HCT116 (cell line): ENCODE results near the gene C2orf76. TPM values are rescaled to one million over a fixed set of nuclear protein-coding genes. Genes with fewer than 3 reads are reported as not detected.

Experiments used
- ATAC-seq: fragments of 200-7000 bp; cut with Tn5 transposase; 2 replicates; pipeline ENCODE4 v1.9.1; 2020; ENCODE audit warnings: mild to moderate bottlenecking, moderate library complexity
- BruUV-seq: library from RNA; stranded (reverse); fragments of 400-500 nt; replicated peaks from 2 replicates; lab custom pipeline; 2021; lab: Mats Ljungman, UMichigan
- CTCF ChIA-PET: fragments of 300-600 bp; sonication (Branson Sonifier 250); formaldehyde crosslinking; loops from one replicate; lab custom pipeline; 2021; ENCODE audit warnings: antibody characterized with exemption; lab: Charles Lee
- POLR2A ChIA-PET: fragments of 300-600, 350-600 bp; sonication (Branson Sonifier 250); formaldehyde crosslinking; loops from one replicate; lab custom pipeline; 2021; ENCODE audit warnings: antibody characterized with exemption; lab: Charles Lee
- RAD21 ChIA-PET, 2 experiments: fragments of 300-600 bp; sonication (Branson Sonifier 250); formaldehyde crosslinking; loops; one replicate each; lab custom pipeline; 2023; ENCODE audit warnings: low total read pairs in 2 of 2; ENCODE audit not compliant: uncharacterized antibody in 2 of 2, unreplicated experiment in 2 of 2, low non-redundant PET in 1 of 2; lab: Charles Lee
- DNase-seq: peaks from one replicate; pipeline ENCODE4 v3.0.0-alpha.2; 2010; ENCODE audit warnings: low read depth, low spot score
- H2AFZ ChIP-seq: fragments of 200-600 bp; shearing (Covaris generic), sonication (generic); 2 replicates; pipeline ENCODE4 v1.6.1; 2017; ENCODE audit warnings: low read depth, mixed run types, mixed read lengths, antibody characterized with exemption, low read length; ENCODE audit not compliant: poor library complexity, severe bottlenecking
- H3K27ac ChIP-seq: 2 replicates; pipeline ENCODE4 v1.5.1; 2012; ENCODE audit warnings: low read depth, low read length
- H3K27me3 ChIP-seq: fragments of 200-600 bp; sonication (generic); 2 replicates; pipeline ENCODE4 v1.6.1; 2016; ENCODE audit warnings: mixed run types, low read length, mixed read lengths; ENCODE audit not compliant: insufficient read depth
- H3K36me3 ChIP-seq, 2 experiments: fragments of 200-500 bp in 1 of 2; fragments of 200-600 bp in 1 of 2; sonication (Bioruptor generic) in 1 of 2; sonication (generic) in 1 of 2; 2 replicates each; pipeline versions ENCODE4 v1.5.1 to v1.6.1; 2014 to 2016; ENCODE audit warnings: low read length in 2 of 2, inconsistent platforms in 1 of 2, mixed read lengths in 1 of 2, mixed run types in 1 of 2; ENCODE audit not compliant: insufficient read depth in 2 of 2, control insufficient read depth in 1 of 2
- H3K4me1 ChIP-seq, 2 experiments: fragments of 200-600 bp in 1 of 2; sonication (generic) in 1 of 2; 2 replicates each; pipeline versions ENCODE4 v1.5.1 to v1.6.1; 2012 to 2017; ENCODE audit warnings: low read length in 2 of 2, inconsistent platforms in 1 of 2, mild to moderate bottlenecking in 1 of 2, mixed read lengths in 1 of 2, mixed run types in 1 of 2, moderate library complexity in 1 of 2; ENCODE audit not compliant: insufficient read depth in 2 of 2, control insufficient read depth in 1 of 2
- H3K4me2 ChIP-seq: fragments of 200-600 bp; sonication (generic); 2 replicates; pipeline ENCODE4 v1.6.1; 2017; ENCODE audit warnings: mixed run types, low read length, mixed read lengths
- H3K4me3 ChIP-seq, 2 experiments: fragments of 200-600 bp in 1 of 2; sonication (generic) in 1 of 2; replicated peaks in 1 of 2; 2 replicates each; pipeline ENCODE4 v1.5.1; 2011 to 2016; ENCODE audit warnings: low read length in 2 of 2, control low read depth in 1 of 2, low read depth in 1 of 2, mild to moderate bottlenecking in 1 of 2, mixed read lengths in 1 of 2, mixed run types in 1 of 2
- H3K79me2 ChIP-seq: fragments of 200-600 bp; sonication (generic); 2 replicates; pipeline ENCODE4 v1.6.1; 2017; ENCODE audit warnings: mild to moderate bottlenecking, mixed run types, low read length, moderate library complexity, mixed read lengths; ENCODE audit not compliant: insufficient read depth
- H3K9ac ChIP-seq: fragments of 200-600 bp; sonication (generic); 2 replicates; pipeline ENCODE4 v1.6.1; 2016; ENCODE audit warnings: low read length, mixed read lengths
- H3K9me2 ChIP-seq: fragments of 200-600 bp; sonication (generic), shearing (Covaris generic); 2 replicates; pipeline ENCODE4 v1.6.1; 2017; ENCODE audit warnings: mixed run types, mild to moderate bottlenecking, moderate library complexity; ENCODE audit not compliant: insufficient read depth
- H3K9me3 ChIP-seq, 2 experiments: fragments of 200-500 bp in 1 of 2; fragments of 200-600 bp in 1 of 2; sonication (Bioruptor generic) in 1 of 2; sonication (generic) in 1 of 2; 2 replicates each; pipeline ENCODE4 v1.6.1; 2014 to 2017; ENCODE audit warnings: low read length in 2 of 2, mixed read lengths in 2 of 2, inconsistent platforms in 1 of 2, low read depth in 1 of 2, mild to moderate bottlenecking in 1 of 2, mixed run types in 1 of 2, moderate library complexity in 1 of 2; ENCODE audit not compliant: control insufficient read depth in 1 of 2, insufficient read depth in 1 of 2
- H4K20me1 ChIP-seq: fragments of 200-600 bp; sonication (generic), shearing (Covaris generic); 2 replicates; pipeline ENCODE4 v1.6.1; 2017; ENCODE audit warnings: mixed run types, mild to moderate bottlenecking, moderate library complexity; ENCODE audit not compliant: insufficient read depth
- CBX3 ChIP-seq: IDR thresholded peaks from 2 replicates; pipeline ENCODE4 v1.6.1; 2012; ENCODE audit warnings: low read depth
- CEBPB ChIP-seq: IDR thresholded peaks from 2 replicates; pipeline ENCODE4 v1.6.1; 2012; ENCODE audit warnings: low read depth
- EZH2 ChIP-seq: fragments of 200-600 bp; sonication (generic); IDR thresholded peaks from 2 replicates; pipeline ENCODE4 v1.6.1; 2017; ENCODE audit warnings: antibody characterized with exemption, mixed run types
- FOSL1 ChIP-seq: IDR thresholded peaks from 2 replicates; pipeline ENCODE4 v1.6.1; 2012; ENCODE audit warnings: low read depth
- JUND ChIP-seq: IDR thresholded peaks from 2 replicates; pipeline ENCODE4 v1.6.1; 2012
- POLR2A ChIP-seq: IDR thresholded peaks from 2 replicates; pipeline ENCODE4 v1.7.0; 2011; ENCODE audit warnings: borderline replicate concordance; ENCODE audit not compliant: insufficient read depth, insufficient read length; ENCODE audit errors: extremely low read depth
- POLR2AphosphoS5 ChIP-seq: IDR thresholded peaks from 2 replicates; pipeline ENCODE4 v1.6.1; 2011; ENCODE audit warnings: mild to moderate bottlenecking, low read depth, low read length, moderate library complexity
- SIN3A ChIP-seq: IDR thresholded peaks from 2 replicates; pipeline ENCODE4 v1.6.1; 2012; ENCODE audit warnings: low read depth
- SP1 ChIP-seq: IDR thresholded peaks from 2 replicates; pipeline ENCODE4 v1.6.1; 2012; ENCODE audit warnings: low read depth
- TCF7L2 ChIP-seq: IDR thresholded peaks from 2 replicates; pipeline ENCODE4 v1.7.0; 2011; ENCODE audit warnings: borderline replicate concordance, inconsistent platforms; ENCODE audit not compliant: insufficient read depth, insufficient read length; ENCODE audit errors: extremely low read depth
- YY1 ChIP-seq: IDR thresholded peaks from 2 replicates; pipeline ENCODE4 v1.6.1; 2011; ENCODE audit warnings: low read length, low read depth, moderate library complexity, mild to moderate bottlenecking; ENCODE audit not compliant: insufficient replicate concordance; ENCODE audit errors: extremely low read depth
- ZFX ChIP-seq: fragments of 450-650 bp; IDR thresholded peaks from 2 replicates; pipeline ENCODE4 v1.6.1; 2017
- intact Hi-C: fragments of 100-400 bp; cut with micrococcal nuclease; formaldehyde crosslinking; loops from 2 replicates; pipeline ENCODE4 v1.10.0; 2022
- total RNA-seq: library from RNA; stranded (reverse); gene quantifications from one replicate; pipeline ENCODE4 v1.2.1, GENCODE V29; 2021; ENCODE audit not compliant: unreplicated experiment
- TF ChIP-seq, protein P1 (sequence below): IDR thresholded peaks from 2 replicates; pipeline ENCODE4 v1.6.1; 2012
- TF ChIP-seq, protein P2 (sequence below): IDR thresholded peaks from 2 replicates; pipeline ENCODE4 v1.6.1; 2012
- TF ChIP-seq, protein P3 (sequence below): IDR thresholded peaks from 2 replicates; pipeline ENCODE4 v1.6.1; 2012; ENCODE audit warnings: low read depth
- TF ChIP-seq, protein P4 (sequence below), 3 experiments: fragments of 200-600 bp in 1 of 3; sonication (generic) in 1 of 3; IDR thresholded peaks in 2 of 3; conservative IDR thresholded peaks in 1 of 3; 2 replicates each; pipeline ENCODE4 v1.5.1; 2012 to 2017; ENCODE audit warnings: low read depth in 2 of 3, low read length in 2 of 3, antibody characterized with exemption in 1 of 3, borderline replicate concordance in 1 of 3, control low read depth in 1 of 3, mild to moderate bottlenecking in 1 of 3, mixed read lengths in 1 of 3, mixed run types in 1 of 3, moderate library complexity in 1 of 3; ENCODE audit not compliant: insufficient read depth in 1 of 3

Gene C2orf76
- total RNA-seq, 1 experiment from 2014 or later: 10.5 TPM

DNA sequence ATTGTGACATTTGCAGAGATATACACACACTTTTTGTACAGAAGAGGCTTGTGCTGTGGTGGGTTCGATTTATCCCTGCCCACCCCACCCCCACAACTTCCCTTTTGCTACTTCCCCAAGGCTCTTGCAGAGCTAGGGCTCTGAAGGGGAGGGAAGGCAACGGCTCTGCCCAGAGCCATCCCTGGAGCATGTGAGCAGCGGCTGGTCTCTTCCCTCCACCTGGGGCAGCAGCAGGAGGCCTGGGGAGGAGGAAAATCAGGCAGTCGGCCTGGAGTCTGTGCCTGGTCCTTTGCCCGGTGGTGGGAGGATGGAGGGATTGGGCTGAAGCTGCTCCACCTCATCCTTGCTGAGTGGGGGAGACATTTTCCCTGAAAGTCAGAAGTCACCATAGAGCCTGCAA, 103.0 kb downstream of the C2orf76 start:
- H3K79me2 ChIP-seq: no peaks in the 10 kb centered on the region
- H3K36me3 ChIP-seq: peaks cover 2 to 5% of the 10 kb centered on the region in 2 experiments; a peak in 1 of 4 replicates
- no peak overlapping the region for H3K4me2 ChIP-seq
- DNase-seq: no peak
- POLR2A ChIA-PET: no interaction called here
- no peak overlapping the region for H3K4me3 ChIP-seq
- no peak overlapping the region for H3K9ac ChIP-seq
- no peaks in the 10 kb centered on the region for H3K27me3 ChIP-seq
- no peak overlapping the region for H2AFZ ChIP-seq
- BruUV-seq: no TSS peak
- RAD21 ChIA-PET: no interaction called here
- ATAC-seq: no peak
- peaks cover 0 to 11% of the 10 kb centered on the region in 2 experiments; a peak in 1 of 4 replicates for H3K4me1 ChIP-seq
- CTCF ChIA-PET: interaction anchor here (0.8 to 1.4 kb wide), 2 partner anchors 10 to 382 kb away, joined by 4 read pairs; no protein-coding TSS in a partner anchor
- no peak for TF ChIP-seq CBX3
- TF ChIP-seq CEBPB: no peak
- TF ChIP-seq POLR2A: no peak
- TF ChIP-seq FOSL1: no peak
- no peak for TF ChIP-seq EZH2
- TF ChIP-seq, protein P1, sequence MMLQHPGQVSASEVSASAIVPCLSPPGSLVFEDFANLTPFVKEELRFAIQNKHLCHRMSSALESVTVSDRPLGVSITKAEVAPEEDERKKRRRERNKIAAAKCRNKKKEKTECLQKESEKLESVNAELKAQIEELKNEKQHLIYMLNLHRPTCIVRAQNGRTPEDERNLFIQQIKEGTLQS: no peak
- TF ChIP-seq YY1: no peak
- TF ChIP-seq SP1: no peak
- no peak for TF ChIP-seq ZFX
- H3K27ac ChIP-seq: no peak overlapping the region
- H4K20me1 ChIP-seq: no peaks in the 10 kb centered on the region
- H3K9me3 ChIP-seq: no peaks in the 10 kb centered on the region
- H3K9me2 ChIP-seq: no peaks in the 10 kb centered on the region
- intact Hi-C loops: no loop called here

DNA sequence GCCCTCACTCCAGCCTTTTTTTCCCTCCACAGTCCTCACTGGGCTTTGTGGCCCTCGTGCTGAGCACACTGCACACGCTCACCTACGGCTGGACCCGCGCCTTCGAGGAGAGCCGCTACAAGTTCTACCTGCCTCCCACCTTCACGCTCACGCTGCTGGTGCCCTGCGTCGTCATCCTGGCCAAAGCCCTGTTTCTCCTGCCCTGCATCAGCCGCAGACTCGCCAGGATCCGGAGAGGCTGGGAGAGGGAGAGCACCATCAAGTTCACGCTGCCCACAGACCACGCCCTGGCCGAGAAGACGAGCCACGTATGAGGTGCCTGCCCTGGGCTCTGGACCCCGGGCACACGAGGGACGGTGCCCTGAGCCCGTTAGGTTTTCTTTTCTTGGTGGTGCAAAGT, 103.6 kb downstream of the C2orf76 start:
- no peak overlapping the region for H2AFZ ChIP-seq
- BruUV-seq: no TSS peak
- H3K9me2 ChIP-seq: no peaks in the 10 kb centered on the region
- peaks cover 0 to 16% of the 10 kb centered on the region in 2 experiments; a peak in 2 of 4 replicates for H3K4me1 ChIP-seq
- H3K4me2 ChIP-seq: no peak overlapping the region
- no peaks in the 10 kb centered on the region for H3K27me3 ChIP-seq
- ATAC-seq: no peak
- no peak overlapping the region for H3K27ac ChIP-seq
- DNase-seq: no peak
- POLR2A ChIA-PET: no interaction called here
- RAD21 ChIA-PET: no interaction called here
- no peak overlapping the region for H3K4me3 ChIP-seq
- CTCF ChIA-PET: no interaction called here
- no peak overlapping the region for H3K9ac ChIP-seq
- intact Hi-C loops: no loop called here
- H3K79me2 ChIP-seq: no peaks in the 10 kb centered on the region
- no peaks in the 10 kb centered on the region for H3K9me3 ChIP-seq
- H3K36me3 ChIP-seq: peaks cover 2 to 5% of the 10 kb centered on the region in 2 experiments; a peak in 1 of 4 replicates
- H4K20me1 ChIP-seq: no peaks in the 10 kb centered on the region
- TF ChIP-seq TCF7L2 (no peak), ZFX (no peak), YY1 (no peak), JUND (no peak), SIN3A (no peak), POLR2AphosphoS5 (no peak)
- TF ChIP-seq, protein P2, sequence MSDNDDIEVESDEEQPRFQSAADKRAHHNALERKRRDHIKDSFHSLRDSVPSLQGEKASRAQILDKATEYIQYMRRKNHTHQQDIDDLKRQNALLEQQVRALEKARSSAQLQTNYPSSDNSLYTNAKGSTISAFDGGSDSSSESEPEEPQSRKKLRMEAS: no peak
- TF ChIP-seq, protein P3, sequence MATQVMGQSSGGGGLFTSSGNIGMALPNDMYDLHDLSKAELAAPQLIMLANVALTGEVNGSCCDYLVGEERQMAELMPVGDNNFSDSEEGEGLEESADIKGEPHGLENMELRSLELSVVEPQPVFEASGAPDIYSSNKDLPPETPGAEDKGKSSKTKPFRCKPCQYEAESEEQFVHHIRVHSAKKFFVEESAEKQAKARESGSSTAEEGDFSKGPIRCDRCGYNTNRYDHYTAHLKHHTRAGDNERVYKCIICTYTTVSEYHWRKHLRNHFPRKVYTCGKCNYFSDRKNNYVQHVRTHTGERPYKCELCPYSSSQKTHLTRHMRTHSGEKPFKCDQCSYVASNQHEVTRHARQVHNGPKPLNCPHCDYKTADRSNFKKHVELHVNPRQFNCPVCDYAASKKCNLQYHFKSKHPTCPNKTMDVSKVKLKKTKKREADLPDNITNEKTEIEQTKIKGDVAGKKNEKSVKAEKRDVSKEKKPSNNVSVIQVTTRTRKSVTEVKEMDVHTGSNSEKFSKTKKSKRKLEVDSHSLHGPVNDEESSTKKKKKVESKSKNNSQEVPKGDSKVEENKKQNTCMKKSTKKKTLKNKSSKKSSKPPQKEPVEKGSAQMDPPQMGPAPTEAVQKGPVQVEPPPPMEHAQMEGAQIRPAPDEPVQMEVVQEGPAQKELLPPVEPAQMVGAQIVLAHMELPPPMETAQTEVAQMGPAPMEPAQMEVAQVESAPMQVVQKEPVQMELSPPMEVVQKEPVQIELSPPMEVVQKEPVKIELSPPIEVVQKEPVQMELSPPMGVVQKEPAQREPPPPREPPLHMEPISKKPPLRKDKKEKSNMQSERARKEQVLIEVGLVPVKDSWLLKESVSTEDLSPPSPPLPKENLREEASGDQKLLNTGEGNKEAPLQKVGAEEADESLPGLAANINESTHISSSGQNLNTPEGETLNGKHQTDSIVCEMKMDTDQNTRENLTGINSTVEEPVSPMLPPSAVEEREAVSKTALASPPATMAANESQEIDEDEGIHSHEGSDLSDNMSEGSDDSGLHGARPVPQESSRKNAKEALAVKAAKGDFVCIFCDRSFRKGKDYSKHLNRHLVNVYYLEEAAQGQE: no peak
- TF ChIP-seq, protein P4, sequence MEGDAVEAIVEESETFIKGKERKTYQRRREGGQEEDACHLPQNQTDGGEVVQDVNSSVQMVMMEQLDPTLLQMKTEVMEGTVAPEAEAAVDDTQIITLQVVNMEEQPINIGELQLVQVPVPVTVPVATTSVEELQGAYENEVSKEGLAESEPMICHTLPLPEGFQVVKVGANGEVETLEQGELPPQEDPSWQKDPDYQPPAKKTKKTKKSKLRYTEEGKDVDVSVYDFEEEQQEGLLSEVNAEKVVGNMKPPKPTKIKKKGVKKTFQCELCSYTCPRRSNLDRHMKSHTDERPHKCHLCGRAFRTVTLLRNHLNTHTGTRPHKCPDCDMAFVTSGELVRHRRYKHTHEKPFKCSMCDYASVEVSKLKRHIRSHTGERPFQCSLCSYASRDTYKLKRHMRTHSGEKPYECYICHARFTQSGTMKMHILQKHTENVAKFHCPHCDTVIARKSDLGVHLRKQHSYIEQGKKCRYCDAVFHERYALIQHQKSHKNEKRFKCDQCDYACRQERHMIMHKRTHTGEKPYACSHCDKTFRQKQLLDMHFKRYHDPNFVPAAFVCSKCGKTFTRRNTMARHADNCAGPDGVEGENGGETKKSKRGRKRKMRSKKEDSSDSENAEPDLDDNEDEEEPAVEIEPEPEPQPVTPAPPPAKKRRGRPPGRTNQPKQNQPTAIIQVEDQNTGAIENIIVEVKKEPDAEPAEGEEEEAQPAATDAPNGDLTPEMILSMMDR (IDR thresholded peaks at IDR 0.05 in 2 of 3, conservative IDR thresholded peaks at IDR 0.05 in 1 of 3; ENCODE audit: borderline replicate concordance in 1 of 3, insufficient read depth in 1 of 3, low read depth in 2 of 3, low read length in 2 of 3): no peak
